Naive B cell (primary cell): ENCODE results near the gene GJA1. TPM values are rescaled to one million over a fixed set of nuclear protein-coding genes. Genes with fewer than 3 reads are reported as not detected.
"Not testable (repeated sequence)": the region's sequence is repeated elsewhere in the genome, so short reads cannot be mapped to it uniquely, and the experiment has no call there.

ENCODE experiments used
- ATAC-seq, 2 donors: fragments of 150-1000 bp; cut with Tn5 transposase; 2 replicates each; pipeline ENCODE4 v1.10.0; 2021; ENCODE audit warnings: low read depth in 2 of 2, mild to moderate bottlenecking in 2 of 2, moderate library complexity in 2 of 2
- DNase-seq: peaks from one replicate; pipeline ENCODE4 v3.0.0; 2022
- H3K27ac Mint-ChIP-seq, 6 donors: one replicate each; pipeline ENCODE4 v1.8.0; 2020 to 2022; ENCODE audit warnings: mild to moderate bottlenecking in 6 of 6, mixed read lengths in 6 of 6, moderate library complexity in 5 of 6, inconsistent platforms in 2 of 6
- H3K27me3 Mint-ChIP-seq, 3 donors: one replicate each; pipeline ENCODE4 v1.8.0; 2021 to 2022; ENCODE audit warnings: mixed read lengths in 3 of 3, mild to moderate bottlenecking in 1 of 3
- H3K36me3 Mint-ChIP-seq, 2 donors: one replicate each; pipeline ENCODE4 v1.8.0; 2020 to 2022; ENCODE audit warnings: mixed read lengths in 2 of 2, inconsistent platforms in 1 of 2, mild to moderate bottlenecking in 1 of 2
- H3K4me1 Mint-ChIP-seq, 3 donors: one replicate each; pipeline ENCODE4 v1.8.0; 2020 to 2022; ENCODE audit warnings: mixed read lengths in 3 of 3, inconsistent platforms in 1 of 3, mild to moderate bottlenecking in 1 of 3, moderate library complexity in 1 of 3
- H3K4me3 Mint-ChIP-seq, 8 donors: one replicate each; pipeline ENCODE4 v1.8.0; 2020 to 2022; ENCODE audit warnings: mild to moderate bottlenecking in 8 of 8, mixed read lengths in 8 of 8, moderate library complexity in 8 of 8, inconsistent platforms in 2 of 8
- H3K9me3 Mint-ChIP-seq, 7 donors: one replicate each; pipeline ENCODE4 v1.8.0; 2020 to 2022; ENCODE audit warnings: mixed read lengths in 7 of 7, mild to moderate bottlenecking in 5 of 7, inconsistent platforms in 2 of 7, moderate library complexity in 1 of 7
- polyA plus RNA-seq, 6 donors: library from polyadenylated mRNA; unstranded; fragments of 300-500 nt; fragmentation: Illumina TruSeq; gene quantifications; one replicate each; pipeline ENCODE4 v1.2.3, GENCODE V29; 2021; ENCODE audit warnings: low read depth in 6 of 6

Gene GJA1
- polyA plus RNA-seq, 6 donors from 2014 or later: not detected

GRCh38 chr6:121442576-121442975 is 7.1 kb downstream of the GJA1 start:
- Mint-ChIP-seq H3K36me3 (no peaks in the 10 kb centered on the region), H3K4me3 (no peak overlapping the region), H3K27me3 (peaks cover 30 to 40% (median 32%) of the 10 kb centered on the region in 3 donors)

GRCh38 chr6:121443971-121444541 is 8.6 kb downstream of the GJA1 start:
- Mint-ChIP-seq H3K27ac (no peak overlapping the region), H3K36me3 (no peaks in the 10 kb centered on the region), H3K9me3 (peaks cover 0 to 3% (median 0%) of the 10 kb centered on the region in 7 donors), H3K4me3 (no peak overlapping the region), H3K27me3 (peaks cover 20 to 30% (median 24%) of the 10 kb centered on the region in 3 donors), H3K4me1 (no peaks in the 10 kb centered on the region)
- no peak for ATAC-seq
- DNase-seq: no peak

More at GRCh38 chr6:121442576-121442975, 7.1 kb downstream of the GJA1 start:
- Mint-ChIP-seq H3K27ac (no peak overlapping the region), H3K9me3 (peaks cover 0 to 3% (median 0%) of the 10 kb centered on the region in 7 donors), H3K4me1 (peaks cover 7 to 8% (median 7%) of the 10 kb centered on the region in 3 donors)
- ATAC-seq (no peak), DNase-seq (no peak)

DNA sequence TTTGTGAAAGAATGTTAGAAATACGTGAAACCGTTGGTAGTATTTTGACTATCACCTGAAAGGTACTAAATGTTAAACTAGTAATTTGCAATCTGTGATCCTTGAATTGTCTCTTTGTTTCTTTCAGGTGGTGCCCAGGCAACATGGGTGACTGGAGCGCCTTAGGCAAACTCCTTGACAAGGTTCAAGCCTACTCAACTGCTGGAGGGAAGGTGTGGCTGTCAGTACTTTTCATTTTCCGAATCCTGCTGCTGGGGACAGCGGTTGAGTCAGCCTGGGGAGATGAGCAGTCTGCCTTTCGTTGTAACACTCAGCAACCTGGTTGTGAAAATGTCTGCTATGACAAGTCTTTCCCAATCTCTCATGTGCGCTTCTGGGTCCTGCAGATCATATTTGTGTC is 11.3 kb downstream of the GJA1 start:
- H3K27ac Mint-ChIP-seq, H3K4me1 Mint-ChIP-seq, H3K36me3 Mint-ChIP-seq, H3K9me3 Mint-ChIP-seq, DNase-seq, H3K4me3 Mint-ChIP-seq, ATAC-seq: not testable (repeated sequence)
- peaks cover 2 to 12% (median 11%) of the 10 kb centered on the region in 3 donors for H3K27me3 Mint-ChIP-seq

DNA sequence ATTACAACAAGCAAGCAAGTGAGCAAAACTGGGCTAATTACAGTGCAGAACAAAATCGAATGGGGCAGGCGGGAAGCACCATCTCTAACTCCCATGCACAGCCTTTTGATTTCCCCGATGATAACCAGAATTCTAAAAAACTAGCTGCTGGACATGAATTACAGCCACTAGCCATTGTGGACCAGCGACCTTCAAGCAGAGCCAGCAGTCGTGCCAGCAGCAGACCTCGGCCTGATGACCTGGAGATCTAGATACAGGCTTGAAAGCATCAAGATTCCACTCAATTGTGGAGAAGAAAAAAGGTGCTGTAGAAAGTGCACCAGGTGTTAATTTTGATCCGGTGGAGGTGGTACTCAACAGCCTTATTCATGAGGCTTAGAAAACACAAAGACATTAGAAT is 12.3 kb downstream of the GJA1 start:
- not testable (repeated sequence) for H3K4me1 Mint-ChIP-seq, DNase-seq, H3K4me3 Mint-ChIP-seq, ATAC-seq, H3K27ac Mint-ChIP-seq, H3K36me3 Mint-ChIP-seq, H3K9me3 Mint-ChIP-seq
- peaks cover 0 to 12% (median 8%) of the 10 kb centered on the region in 3 donors for H3K27me3 Mint-ChIP-seq

- H3K27ac Mint-ChIP-seq: peak overlapping the region in 1 of 6 donors; percentile 51
- H3K9me3 Mint-ChIP-seq, DNase-seq, H3K4me3 Mint-ChIP-seq, H3K36me3 Mint-ChIP-seq, ATAC-seq, H3K4me1 Mint-ChIP-seq: not testable (repeated sequence)
- H3K27me3 Mint-ChIP-seq: peaks cover 0 to 12% (median 8%) of the 10 kb centered on the region in 3 donors
Measured at GRCh38 chr6:121448528-121448927, 13.1 kb downstream of the GJA1 start.

DNA sequence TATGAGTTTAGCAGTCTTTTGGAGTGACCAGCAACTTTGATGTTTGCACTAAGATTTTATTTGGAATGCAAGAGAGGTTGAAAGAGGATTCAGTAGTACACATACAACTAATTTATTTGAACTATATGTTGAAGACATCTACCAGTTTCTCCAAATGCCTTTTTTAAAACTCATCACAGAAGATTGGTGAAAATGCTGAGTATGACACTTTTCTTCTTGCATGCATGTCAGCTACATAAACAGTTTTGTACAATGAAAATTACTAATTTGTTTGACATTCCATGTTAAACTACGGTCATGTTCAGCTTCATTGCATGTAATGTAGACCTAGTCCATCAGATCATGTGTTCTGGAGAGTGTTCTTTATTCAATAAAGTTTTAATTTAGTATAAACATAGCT is 13.9 kb downstream of the GJA1 start:
- H3K4me3 Mint-ChIP-seq: no peak overlapping the region
- no peaks in the 10 kb centered on the region for H3K36me3 Mint-ChIP-seq
- DNase-seq: no peak
- no peak for ATAC-seq
- no peak overlapping the region for H3K27ac Mint-ChIP-seq
- H3K4me1 Mint-ChIP-seq: no peaks in the 10 kb centered on the region
- H3K9me3 Mint-ChIP-seq: peaks cover 0 to 3% (median 0%) of the 10 kb centered on the region in 7 donors
- H3K27me3 Mint-ChIP-seq: peaks cover 0 to 8% (median 4%) of the 10 kb centered on the region in 3 donors

- no peak for ATAC-seq
- DNase-seq: no peak
- Mint-ChIP-seq H3K36me3 (no peaks in the 10 kb centered on the region), H3K4me1 (no peaks in the 10 kb centered on the region), H3K27ac (no peak overlapping the region), H3K4me3 (no peak overlapping the region), H3K27me3 (peaks cover 0 to 8% (median 4%) of the 10 kb centered on the region in 3 donors), H3K9me3 (peaks cover 0 to 3% (median 0%) of the 10 kb centered on the region in 7 donors)
Measured at GRCh38 chr6:121450242-121450641, 14.8 kb downstream of the GJA1 start.

GRCh38 chr6:121451250-121451649 is 15.8 kb downstream of the GJA1 start:
- H3K4me3 Mint-ChIP-seq: no peak overlapping the region
- H3K27me3 Mint-ChIP-seq: peaks cover 0 to 8% (median 4%) of the 10 kb centered on the region in 3 donors
- DNase-seq (no peak), ATAC-seq (no peak)
- no peaks in the 10 kb centered on the region for H3K4me1 Mint-ChIP-seq
- H3K36me3 Mint-ChIP-seq: no peaks in the 10 kb centered on the region
- H3K9me3 Mint-ChIP-seq: peaks cover 0 to 3% (median 0%) of the 10 kb centered on the region in 7 donors
- no peak overlapping the region for H3K27ac Mint-ChIP-seq

DNA sequence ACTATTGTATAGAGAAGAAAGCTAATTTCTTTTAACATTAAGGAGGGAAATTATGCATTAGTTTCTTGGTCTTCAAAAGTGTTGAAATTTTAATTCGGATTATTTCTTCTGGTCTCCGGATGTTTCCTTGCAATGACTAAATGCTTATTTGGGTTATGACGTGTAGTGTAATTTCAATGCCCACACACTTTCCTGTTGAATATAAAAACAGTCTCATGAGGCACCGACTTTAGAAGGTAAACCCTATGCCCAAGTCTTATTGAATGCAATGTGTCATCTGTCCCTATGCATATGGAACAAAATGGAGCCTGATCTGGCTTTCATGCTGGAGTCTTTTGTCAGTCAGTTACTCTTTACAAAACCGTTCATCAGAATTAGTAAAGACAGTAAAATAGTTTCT is 17.7 kb downstream of the GJA1 start:
- DNase-seq (no peak), ATAC-seq (no peak)
- Mint-ChIP-seq H3K27ac (no peak overlapping the region), H3K27me3 (peaks cover 0 to 4% (median 0%) of the 10 kb centered on the region in 3 donors), H3K4me3 (no peak overlapping the region), H3K36me3 (no peaks in the 10 kb centered on the region), H3K4me1 (no peaks in the 10 kb centered on the region), H3K9me3 (no peaks in the 10 kb centered on the region)

DNA sequence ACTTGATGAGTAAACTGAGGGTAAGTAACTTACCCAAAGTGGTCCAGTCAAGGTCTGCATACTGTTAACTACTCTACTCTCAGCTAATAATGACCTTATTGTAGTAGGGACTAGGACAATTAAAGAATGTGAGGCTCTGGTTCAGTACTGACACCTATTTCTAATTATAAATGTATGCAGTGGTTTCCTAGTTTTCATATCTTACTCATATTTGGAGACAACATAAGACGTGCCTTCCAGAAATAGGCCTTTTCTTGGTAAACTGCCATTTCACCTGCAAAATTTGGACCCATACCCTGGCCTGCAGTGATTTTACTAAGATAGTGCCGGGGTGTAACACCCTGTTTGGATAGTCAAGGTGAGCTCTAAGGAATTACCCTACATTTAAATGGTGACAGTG is 24.7 kb downstream of the GJA1 start:
- H3K36me3 Mint-ChIP-seq: no peaks in the 10 kb centered on the region

DNA sequence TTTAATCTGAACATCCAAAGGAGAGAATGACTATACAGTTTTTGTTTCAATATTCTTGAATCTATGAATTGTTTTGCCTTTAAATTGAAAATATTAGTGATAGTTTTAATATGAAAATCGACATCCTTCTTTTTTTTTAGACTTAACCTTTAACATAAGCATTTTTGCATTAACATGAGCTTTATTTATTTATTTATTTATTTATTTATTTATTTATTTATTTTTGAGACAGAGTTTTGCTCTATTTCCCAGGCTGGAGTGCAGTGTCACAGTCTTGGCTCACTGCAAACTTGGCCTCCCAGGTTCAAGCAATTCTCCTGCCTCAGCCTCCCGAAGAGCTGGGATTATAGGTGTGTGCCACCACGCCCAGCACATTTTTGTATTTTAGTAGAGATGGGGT is 27.6 kb downstream of the GJA1 start:
- no peaks in the 10 kb centered on the region for H3K4me1 Mint-ChIP-seq
- no peak for ATAC-seq
- no peak for DNase-seq
- H3K27ac Mint-ChIP-seq: no peak overlapping the region
- H3K4me3 Mint-ChIP-seq: no peak overlapping the region
- no peaks in the 10 kb centered on the region for H3K36me3 Mint-ChIP-seq
- H3K27me3 Mint-ChIP-seq: no peaks in the 10 kb centered on the region
- no peaks in the 10 kb centered on the region for H3K9me3 Mint-ChIP-seq

More for the DNA sequence above, 24.7 kb downstream of the GJA1 start:
- no peak for DNase-seq
- Mint-ChIP-seq H3K27me3 (no peaks in the 10 kb centered on the region), H3K4me3 (no peak overlapping the region), H3K4me1 (no peaks in the 10 kb centered on the region), H3K27ac (no peak overlapping the region), H3K9me3 (no peaks in the 10 kb centered on the region)
- no peak for ATAC-seq

- Mint-ChIP-seq H3K36me3 (no peaks in the 10 kb centered on the region), H3K27ac (no peak overlapping the region), H3K9me3 (peaks cover 0 to 2% (median 0%) of the 10 kb centered on the region in 7 donors), H3K4me3 (no peak overlapping the region), H3K4me1 (no peaks in the 10 kb centered on the region), H3K27me3 (no peaks in the 10 kb centered on the region)
- ATAC-seq (no peak), DNase-seq (no peak)
Measured at GRCh38 chr6:121465101-121465500, 29.7 kb downstream of the GJA1 start.

DNA sequence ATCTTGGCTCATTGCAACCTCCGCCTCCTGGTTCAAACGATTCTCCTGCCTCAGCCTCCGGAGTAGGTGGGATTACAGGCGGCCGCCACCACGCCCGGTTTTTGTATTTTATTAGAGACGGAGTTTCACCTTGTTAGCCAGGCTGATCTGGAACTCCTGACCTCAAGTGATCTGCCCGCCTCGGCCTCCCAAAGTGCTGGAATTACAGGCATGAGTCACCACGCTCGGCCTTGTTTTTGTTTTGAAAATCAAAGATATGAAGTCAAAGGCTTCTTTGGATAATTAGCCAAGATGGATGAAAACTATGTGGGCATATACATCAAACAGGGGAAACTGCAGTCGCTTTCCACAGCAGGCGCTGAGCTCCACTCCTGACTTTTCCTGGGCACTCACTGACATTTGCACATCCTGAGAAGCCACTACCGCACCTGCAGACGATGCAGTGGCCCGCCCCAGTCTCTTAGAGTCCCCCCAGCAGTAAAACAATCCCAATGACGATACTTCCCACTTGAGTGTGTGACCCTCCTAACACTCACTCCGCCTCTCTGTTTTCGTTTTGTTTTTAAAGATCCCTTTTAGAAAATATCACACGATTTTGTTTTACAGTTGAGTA is 44.1 kb downstream of the GJA1 start:
- DNase-seq: no peak
- ATAC-seq: no peak
- H3K36me3 Mint-ChIP-seq: no peaks in the 10 kb centered on the region
- H3K4me3 Mint-ChIP-seq: peak overlapping the region in 1 of 8 donors; percentile 66
- no peak overlapping the region for H3K27ac Mint-ChIP-seq
- H3K27me3 Mint-ChIP-seq: no peaks in the 10 kb centered on the region
- peaks cover 0 to 4% (median 0%) of the 10 kb centered on the region in 7 donors for H3K9me3 Mint-ChIP-seq
- H3K4me1 Mint-ChIP-seq: no peaks in the 10 kb centered on the region

GRCh38 chr6:121480099-121480713 is 44.8 kb downstream of the GJA1 start:
- no peaks in the 10 kb centered on the region for H3K27me3 Mint-ChIP-seq
- no peak for ATAC-seq
- no peak for DNase-seq
- no peak overlapping the region for H3K4me3 Mint-ChIP-seq
- no peak overlapping the region for H3K27ac Mint-ChIP-seq
- H3K9me3 Mint-ChIP-seq: peaks cover 0 to 4% (median 0%) of the 10 kb centered on the region in 7 donors
- H3K36me3 Mint-ChIP-seq: no peaks in the 10 kb centered on the region
- H3K4me1 Mint-ChIP-seq: no peaks in the 10 kb centered on the region
